Uterus (tissue), 4 donors: ENCODE data around the gene SAA4. TPM values are rescaled to one million over a fixed set of nuclear protein-coding genes. Genes with fewer than 3 reads are reported as not detected.
"Not testable (repeated sequence)": the region's sequence is repeated elsewhere in the genome, so short reads cannot be mapped to it uniquely, and the experiment has no call there.

Source experiments
- DNase-seq, 2 donors: peaks; one replicate each; pipeline ENCODE4 v3.0.0-alpha.2; 2019 to 2020
- H3K27ac ChIP-seq, 2 donors: fragments of 200-600 bp; sonication (generic); 1 replicate in 1 of 2; 2 replicates in 1 of 2; pipeline ENCODE4 v1.5.1; 2016 to 2018
- H3K27me3 ChIP-seq, 2 donors: fragments of 200-600 bp; sonication (generic); one replicate each; pipeline ENCODE4 v1.5.1; 2018 to 2019; ENCODE audit warnings: control low read depth in 1 of 2
- H3K36me3 ChIP-seq, 2 donors: fragments of 200-600 bp; sonication (generic); one replicate each; pipeline ENCODE4 v1.5.1; 2019; ENCODE audit warnings: control low read depth in 1 of 2
- H3K4me1 ChIP-seq, 2 donors: fragments of 200-600 bp; sonication (generic); one replicate each; pipeline ENCODE4 v1.5.1; 2018 to 2019; ENCODE audit warnings: control low read depth in 1 of 2
- H3K4me3 ChIP-seq, 2 donors: fragments of 200-600 bp; sonication (generic); 1 replicate in 1 of 2; 2 replicates in 1 of 2; pipeline ENCODE4 v1.5.1; 2018 to 2019; ENCODE audit warnings: mild to moderate bottlenecking in 1 of 2
- H3K9me3 ChIP-seq, 2 donors: fragments of 200-600 bp; sonication (generic); one replicate each; pipeline ENCODE4 v1.5.1; 2019; ENCODE audit warnings: control low read depth in 1 of 2
- POLR2A ChIP-seq, 2 donors: fragments of 450-650 bp; IDR thresholded peaks; one replicate each; pipeline ENCODE4 v1.6.1; 2016; ENCODE audit warnings: antibody characterized with exemption in 2 of 2, mild to moderate bottlenecking in 1 of 2, moderate library complexity in 1 of 2
- intact Hi-C: fragments of 100-400 bp; cut with DNase I; formaldehyde crosslinking; loops from one replicate; pipeline ENCODE4 v1.15.1; 2023; ENCODE audit warnings: low total_unique reads
- total RNA-seq, 4 donors: library from RNA; depleted of rRNA in 3 of 4; stranded (reverse); fragments of >200 nt in 3 of 4; gene quantifications; one replicate each; pipeline versions ENCODE4 v1.1.0 to v1.2.4, GENCODE V29; 2014 to 2023
- TF ChIP-seq, protein P1 (sequence below), 4 experiments: fragments of 200-600 bp in 2 of 4; fragments of 450-650 bp in 2 of 4; sonication (generic) in 2 of 4; IDR thresholded peaks; one replicate each; pipeline ENCODE4 v1.5.1; 2016 to 2019; ENCODE audit warnings: antibody characterized with exemption in 4 of 4, mild to moderate bottlenecking in 2 of 4, moderate library complexity in 1 of 4
- donor health status: DM: yes; HTN: yes; CAD: no.

SAA4 gene
- total RNA-seq, 4 donors from 2014 or later: not detected

DNA sequence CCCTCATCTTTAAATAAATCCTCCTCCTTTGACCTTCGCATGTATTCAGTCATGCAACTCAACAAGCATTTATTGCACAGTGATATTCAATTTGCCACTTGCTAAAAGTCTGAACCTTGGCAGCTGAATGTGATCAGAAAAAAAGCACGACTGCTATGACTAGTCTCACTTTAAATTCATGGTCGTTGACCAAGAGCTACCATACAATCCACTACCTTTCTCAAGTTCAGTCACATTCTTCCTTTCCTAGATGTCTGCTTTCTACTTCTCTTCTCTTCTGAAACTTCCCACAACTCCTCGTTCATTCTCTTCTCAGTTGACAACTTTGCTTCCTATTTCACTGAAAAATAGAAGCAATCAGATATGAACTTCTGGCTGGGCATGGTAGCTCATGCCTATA, 27.4 kb upstream of the SAA4 start:
- no peak for TF ChIP-seq POLR2A (IDR thresholded peaks at IDR 0.05)
- TF ChIP-seq, protein P1, sequence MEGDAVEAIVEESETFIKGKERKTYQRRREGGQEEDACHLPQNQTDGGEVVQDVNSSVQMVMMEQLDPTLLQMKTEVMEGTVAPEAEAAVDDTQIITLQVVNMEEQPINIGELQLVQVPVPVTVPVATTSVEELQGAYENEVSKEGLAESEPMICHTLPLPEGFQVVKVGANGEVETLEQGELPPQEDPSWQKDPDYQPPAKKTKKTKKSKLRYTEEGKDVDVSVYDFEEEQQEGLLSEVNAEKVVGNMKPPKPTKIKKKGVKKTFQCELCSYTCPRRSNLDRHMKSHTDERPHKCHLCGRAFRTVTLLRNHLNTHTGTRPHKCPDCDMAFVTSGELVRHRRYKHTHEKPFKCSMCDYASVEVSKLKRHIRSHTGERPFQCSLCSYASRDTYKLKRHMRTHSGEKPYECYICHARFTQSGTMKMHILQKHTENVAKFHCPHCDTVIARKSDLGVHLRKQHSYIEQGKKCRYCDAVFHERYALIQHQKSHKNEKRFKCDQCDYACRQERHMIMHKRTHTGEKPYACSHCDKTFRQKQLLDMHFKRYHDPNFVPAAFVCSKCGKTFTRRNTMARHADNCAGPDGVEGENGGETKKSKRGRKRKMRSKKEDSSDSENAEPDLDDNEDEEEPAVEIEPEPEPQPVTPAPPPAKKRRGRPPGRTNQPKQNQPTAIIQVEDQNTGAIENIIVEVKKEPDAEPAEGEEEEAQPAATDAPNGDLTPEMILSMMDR (IDR thresholded peaks at IDR 0.05): no peak
- Histone ChIP-seq H3K4me1 (no peaks in the 10 kb centered on the region), H3K36me3 (no peaks in the 10 kb centered on the region), H3K27me3 (no peaks in the 10 kb centered on the region), H3K27ac (no peak overlapping the region), H3K9me3 (no peaks in the 10 kb centered on the region), H3K4me3 (no peak overlapping the region)
- DNase-seq: no peak
- intact Hi-C loops: no loop called here

DNA sequence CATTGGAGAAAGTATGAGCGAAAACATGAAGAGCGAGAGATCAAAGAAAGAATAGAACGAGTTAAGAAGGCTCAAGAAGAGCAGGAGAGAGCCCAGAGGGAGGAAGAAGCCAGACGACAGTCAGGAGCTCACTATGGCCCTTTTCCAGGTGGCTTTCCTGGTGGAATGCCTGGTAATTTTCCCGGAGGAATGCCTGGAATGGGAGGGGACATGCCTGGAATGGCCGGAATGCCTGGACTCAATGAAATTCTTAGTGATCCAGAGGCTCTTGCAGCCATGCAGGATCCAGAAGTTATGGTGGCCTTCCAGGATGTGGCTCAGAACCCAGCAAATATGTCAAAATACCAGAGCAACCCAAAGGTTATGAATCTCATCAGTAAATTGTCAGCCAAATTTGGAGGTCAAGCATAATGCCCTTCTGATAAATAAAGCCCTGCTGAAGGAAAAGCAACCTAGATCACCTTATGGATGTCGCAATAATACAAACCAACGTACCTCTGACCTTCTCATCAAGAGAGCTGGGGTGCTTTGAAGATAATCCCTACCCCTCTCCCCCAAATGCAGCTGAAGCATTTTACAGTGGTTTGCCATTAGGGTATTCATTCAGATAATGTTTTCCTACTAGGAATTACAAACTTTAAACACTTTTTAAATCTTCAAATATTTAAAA, 26.2 kb upstream of the SAA4 start:
- DNase-seq, H3K4me1 ChIP-seq, H3K4me3 ChIP-seq, H3K27me3 ChIP-seq, H3K27ac ChIP-seq, intact Hi-C loops, H3K36me3 ChIP-seq, H3K9me3 ChIP-seq: not testable (repeated sequence)

DNA sequence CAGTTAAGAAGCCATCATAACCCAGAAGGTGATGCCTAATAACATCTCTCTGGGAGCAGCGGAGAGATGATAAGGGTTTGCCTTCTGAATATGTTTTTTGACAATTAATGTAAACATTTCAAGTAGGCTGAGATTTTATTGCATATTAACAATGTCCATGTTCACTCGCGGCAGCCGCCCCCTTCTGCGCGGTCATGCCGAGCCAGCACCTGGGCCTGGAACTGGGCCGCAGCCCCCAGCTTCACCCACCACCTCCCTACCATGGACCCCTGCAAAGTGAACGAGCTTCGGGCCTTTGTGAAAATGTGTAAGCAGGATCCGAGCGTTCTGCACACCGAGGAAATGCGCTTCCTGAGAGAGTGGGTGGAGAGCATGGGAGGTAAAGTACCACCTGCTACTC, 25.1 kb upstream of the SAA4 start:
- intact Hi-C loops: no loop called here
- Histone ChIP-seq H3K27ac (no peak overlapping the region), H3K27me3 (no peaks in the 10 kb centered on the region), H3K36me3 (no peaks in the 10 kb centered on the region), H3K4me1 (no peaks in the 10 kb centered on the region), H3K4me3 (no peak overlapping the region), H3K9me3 (no peaks in the 10 kb centered on the region)
- DNase-seq: no peak
- TF ChIP-seq, protein P1 (IDR thresholded peaks at IDR 0.05): no peak
- no peak for TF ChIP-seq POLR2A (IDR thresholded peaks at IDR 0.05)

DNA sequence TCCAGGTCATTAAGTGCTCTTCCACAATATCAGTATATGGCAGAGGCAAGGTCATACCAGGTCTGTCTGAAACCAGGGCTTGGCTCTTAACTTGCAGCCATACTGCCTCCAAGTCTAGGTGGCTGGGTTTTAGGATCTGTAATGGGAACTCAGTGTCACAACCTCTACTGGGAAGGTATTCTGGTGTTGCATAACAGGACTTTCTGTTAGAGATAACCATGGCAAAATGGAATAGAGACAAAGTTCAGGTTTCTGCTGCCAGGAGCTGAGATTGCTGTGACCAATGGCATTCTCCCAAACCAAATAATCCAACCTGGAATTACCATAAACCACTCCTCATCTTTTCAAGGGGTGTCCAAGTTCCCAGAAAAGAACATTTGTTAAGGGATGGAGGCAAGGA, 22.7 kb upstream of the SAA4 start:
- H3K9me3 ChIP-seq: no peaks in the 10 kb centered on the region
- intact Hi-C loops: no loop called here

DNA sequence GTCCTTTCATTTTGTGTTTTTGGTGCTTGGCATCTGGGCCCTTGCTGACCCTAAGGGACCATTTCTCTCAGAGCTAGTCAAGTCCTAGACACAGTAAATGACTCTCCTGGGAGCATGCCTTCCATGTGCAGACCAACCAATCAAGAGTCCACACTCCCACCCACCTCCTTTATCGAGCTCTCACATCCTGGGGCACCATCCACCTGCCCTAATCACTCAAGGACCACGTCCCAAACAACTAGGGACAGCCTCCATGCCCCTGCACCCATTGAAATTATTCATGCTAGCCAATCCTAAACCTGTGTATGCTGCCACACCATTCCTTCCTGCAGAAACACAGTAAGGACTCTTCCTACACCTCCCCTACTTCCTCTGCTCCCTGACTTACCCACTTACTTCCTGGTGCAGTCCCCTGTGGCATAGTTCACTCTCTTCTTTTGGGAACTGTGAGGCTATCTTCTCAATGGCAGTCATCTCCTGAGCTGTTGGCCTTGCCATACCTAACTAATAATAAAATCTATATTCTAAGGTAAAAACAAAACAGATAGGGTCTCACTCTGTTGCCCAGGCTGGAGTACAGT, 18.3 kb upstream of the SAA4 start:
- no peak for DNase-seq
- TF ChIP-seq POLR2A (IDR thresholded peaks at IDR 0.05): no peak
- TF ChIP-seq, protein P1 (IDR thresholded peaks at IDR 0.05): no peak
- Histone ChIP-seq H3K9me3 (no peaks in the 10 kb centered on the region), H3K4me1 (no peaks in the 10 kb centered on the region), H3K27me3 (no peaks in the 10 kb centered on the region), H3K27ac (no peak overlapping the region), H3K36me3 (no peaks in the 10 kb centered on the region), H3K4me3 (no peak overlapping the region)
- intact Hi-C loops: no loop called here

More for the DNA sequence above, 22.7 kb upstream of the SAA4 start:
- Histone ChIP-seq H3K36me3 (no peaks in the 10 kb centered on the region), H3K27ac (no peak overlapping the region), H3K27me3 (no peaks in the 10 kb centered on the region), H3K4me1 (no peaks in the 10 kb centered on the region), H3K4me3 (no peak overlapping the region)
- no peak for DNase-seq
- no peak for TF ChIP-seq POLR2A (IDR thresholded peaks at IDR 0.05)
- TF ChIP-seq, protein P1 (IDR thresholded peaks at IDR 0.05): no peak
